ENCODE results near the gene ABHD16B. TPM values are rescaled to one million over a fixed set of nuclear protein-coding genes. Genes with fewer than 3 reads are reported as not detected.

Gene ABHD16B
- total and polyA plus RNA-seq, 2 donors (not counting 1 experiment from before 2014, with no cell fraction given) = not detected

DNA sequence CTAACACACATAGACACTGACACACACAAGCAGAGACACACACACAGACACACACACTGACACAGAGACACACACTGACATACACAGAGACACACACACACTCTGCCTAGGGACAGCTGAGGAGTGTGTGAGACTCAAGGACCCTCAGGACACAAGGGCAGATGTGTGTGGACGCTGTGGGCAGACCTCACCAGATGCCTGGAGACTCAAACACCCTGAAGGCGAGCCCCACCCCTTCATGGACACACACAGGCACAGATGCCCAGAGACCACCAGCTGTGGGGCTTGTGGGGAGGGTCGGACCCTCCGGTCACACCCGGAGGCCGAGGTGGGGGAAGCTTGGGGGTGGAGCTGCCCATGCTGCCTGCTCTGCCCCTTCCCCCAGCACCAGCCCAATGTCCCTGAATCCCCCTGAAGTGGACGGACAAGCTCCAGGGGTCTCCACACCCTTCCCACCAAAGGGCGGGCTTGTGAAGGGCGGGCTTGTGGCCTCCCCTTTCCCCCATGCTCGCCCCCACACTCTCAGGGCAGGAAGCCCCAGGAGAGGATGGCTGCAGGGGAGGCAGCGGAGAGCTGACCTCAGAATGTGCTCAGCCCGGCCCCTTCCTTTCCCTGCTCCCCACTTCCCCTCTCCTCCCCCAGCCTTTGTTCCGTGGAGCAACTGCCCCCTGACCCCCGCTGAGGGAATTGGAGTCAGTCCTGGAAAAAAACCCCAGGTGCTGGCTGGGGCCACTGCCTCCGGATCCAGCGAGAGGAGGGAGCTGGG, 13.9 kb upstream of the ABHD16B start:
- Histone ChIP-seq H3K27ac (ENCODE audit: low read length in 2 of 2) (no peak overlapping the region), H3K4me2 (replicated peaks; ENCODE audit: low read depth, low read length, poor library complexity, severe bottlenecking) (no peak overlapping the region), H3K27me3 (replicated peaks in 1 of 4; ENCODE audit: control extremely low read depth in 1 of 4, control insufficient read depth in 3 of 4, insufficient read depth in 4 of 4, low read length in 3 of 4) (peaks cover 0 to 67% (median 24%) of the 10 kb centered on the region in 4 experiments), H3K9me3 (ENCODE audit: control extremely low read depth in 1 of 3, control insufficient read depth in 2 of 3, insufficient read depth in 1 of 3, low read length in 2 of 3) (no peaks in the 10 kb centered on the region), H3K79me2 (ENCODE audit: control insufficient read depth, insufficient read depth, low read length) (no peaks in the 10 kb centered on the region), H3K36me3 (replicated peaks in 1 of 2; ENCODE audit: control extremely low read depth in 1 of 2, control insufficient read depth in 1 of 2, extremely low read depth in 1 of 2, insufficient read depth in 2 of 2, low read length in 1 of 2) (no peaks in the 10 kb centered on the region), H3K4me3 (ENCODE audit: control extremely low read depth in 1 of 5, extremely low read depth in 1 of 5, insufficient read depth in 1 of 5, low read depth in 2 of 5, low read length in 4 of 5) (no peak overlapping the region), H4K20me1 (ENCODE audit: control insufficient read depth, insufficient read depth, low read length, poor library complexity, severe bottlenecking) (no peaks in the 10 kb centered on the region), H3K4me1 (ENCODE audit: control insufficient read depth in 2 of 2, insufficient read depth in 2 of 2, low read length in 2 of 2) (peaks cover 30 to 49% of the 10 kb centered on the region in 2 donors), H2AFZ (ENCODE audit: insufficient read depth, low read depth, low read length, poor library complexity, severe bottlenecking) (no peak overlapping the region), H3K9ac (ENCODE audit: low read length) (no peak overlapping the region)
- Mint-ChIP-seq H3K27me3 (peaks cover 33% of the 10 kb centered on the region), H3K4me3 (no peak overlapping the region), H3K27ac (no peak overlapping the region), H3K4me1 (peaks cover 18% of the 10 kb centered on the region), H3K9me3 (ENCODE audit: insufficient read depth) (no peaks in the 10 kb centered on the region)
- CTCF ChIA-PET = no interaction called here
- ATAC-seq (ENCODE audit: low read depth) = no peak
- TF ChIP-seq, protein P1, sequence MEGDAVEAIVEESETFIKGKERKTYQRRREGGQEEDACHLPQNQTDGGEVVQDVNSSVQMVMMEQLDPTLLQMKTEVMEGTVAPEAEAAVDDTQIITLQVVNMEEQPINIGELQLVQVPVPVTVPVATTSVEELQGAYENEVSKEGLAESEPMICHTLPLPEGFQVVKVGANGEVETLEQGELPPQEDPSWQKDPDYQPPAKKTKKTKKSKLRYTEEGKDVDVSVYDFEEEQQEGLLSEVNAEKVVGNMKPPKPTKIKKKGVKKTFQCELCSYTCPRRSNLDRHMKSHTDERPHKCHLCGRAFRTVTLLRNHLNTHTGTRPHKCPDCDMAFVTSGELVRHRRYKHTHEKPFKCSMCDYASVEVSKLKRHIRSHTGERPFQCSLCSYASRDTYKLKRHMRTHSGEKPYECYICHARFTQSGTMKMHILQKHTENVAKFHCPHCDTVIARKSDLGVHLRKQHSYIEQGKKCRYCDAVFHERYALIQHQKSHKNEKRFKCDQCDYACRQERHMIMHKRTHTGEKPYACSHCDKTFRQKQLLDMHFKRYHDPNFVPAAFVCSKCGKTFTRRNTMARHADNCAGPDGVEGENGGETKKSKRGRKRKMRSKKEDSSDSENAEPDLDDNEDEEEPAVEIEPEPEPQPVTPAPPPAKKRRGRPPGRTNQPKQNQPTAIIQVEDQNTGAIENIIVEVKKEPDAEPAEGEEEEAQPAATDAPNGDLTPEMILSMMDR (IDR thresholded peaks at IDR 0.05) = no peak
- no peak for TF ChIP-seq EZH2 (IDR thresholded peaks at IDR 0.05; ENCODE audit: borderline replicate concordance, insufficient read depth, low read depth, low read length, poor library complexity, severe bottlenecking)
- peak; percentile 16 for DNase-seq
- POLR2A ChIA-PET = no interaction called here
- 0% methylated on average over 2 of the region's 16 CpGs for WGBS (ENCODE audit: insufficient coverage)
- intact Hi-C loops (cut with micrococcal nuclease) = no loop called here
